M059J (cell line): Measurements from ENCODE around the gene CEBPG. TPM values are rescaled to one million over a fixed set of nuclear protein-coding genes. Genes with fewer than 3 reads are reported as not detected.

ENCODE experiments used
- DNase-seq: peaks from one replicate; pipeline ENCODE4 v3.0.0-alpha.2; 2012; ENCODE audit warnings: low read depth
- total RNA-seq: library from RNA; depleted of rRNA; stranded (reverse); fragments of >200 nt; shearing (Covaris generic); gene quantifications from 2 replicates; pipeline ENCODE4 v1.2.3, GENCODE V29; 2014

The CEBPG gene
- total RNA-seq, 1 experiment from 2014 or later, result 16.8 TPM

GRCh38 chr19:33382006-33382405, 8.5 kb downstream of the CEBPG start:
- no peak for DNase-seq

DNA sequence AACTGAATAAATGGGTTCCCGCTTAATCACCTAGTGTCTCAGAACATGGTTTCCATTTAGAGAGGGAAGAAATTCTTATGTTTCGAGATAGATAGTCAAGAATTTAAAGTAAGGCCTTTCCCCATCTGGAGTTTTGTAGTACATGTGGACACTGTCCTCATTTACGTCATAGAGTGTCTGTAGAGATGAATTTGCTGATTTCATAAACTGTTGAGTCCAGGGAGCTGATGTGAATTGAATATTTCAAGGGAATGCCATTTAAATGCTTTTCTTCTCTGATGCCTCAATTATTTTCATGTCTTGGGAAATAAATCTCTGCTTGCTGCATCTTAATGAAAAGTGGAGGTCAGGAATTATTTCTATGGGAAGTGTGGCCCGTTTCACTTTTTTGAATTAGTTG, 9.5 kb downstream of the CEBPG start:
- DNase-seq, result no peak

GRCh38 chr19:33383720-33384292, 10.3 kb downstream of the CEBPG start:
- no peak for DNase-seq

DNA sequence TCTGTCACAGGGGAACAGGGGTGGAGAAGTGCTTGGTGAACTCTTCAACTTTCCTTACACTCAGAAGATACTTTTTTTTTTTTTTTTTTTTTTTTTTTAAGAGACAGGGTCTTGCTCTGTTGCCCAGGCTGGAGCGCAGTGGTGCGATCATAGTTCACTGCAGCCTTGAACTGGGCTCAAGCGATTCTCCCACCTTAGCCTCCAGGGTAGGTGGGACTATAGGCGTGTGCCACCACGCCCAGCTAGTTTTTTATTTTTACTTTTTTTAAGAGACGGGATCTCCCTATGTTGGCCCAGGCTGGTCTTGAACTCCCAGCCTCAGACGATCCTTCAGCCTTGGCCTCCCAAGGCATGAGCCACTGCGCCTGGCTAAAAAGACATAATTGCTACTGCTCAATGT, 11.5 kb downstream of the CEBPG start:
- DNase-seq, result no peak

- no peak for DNase-seq
These were observed 12.4 kb downstream of the CEBPG start for GRCh38 chr19:33385956-33386355.

DNA sequence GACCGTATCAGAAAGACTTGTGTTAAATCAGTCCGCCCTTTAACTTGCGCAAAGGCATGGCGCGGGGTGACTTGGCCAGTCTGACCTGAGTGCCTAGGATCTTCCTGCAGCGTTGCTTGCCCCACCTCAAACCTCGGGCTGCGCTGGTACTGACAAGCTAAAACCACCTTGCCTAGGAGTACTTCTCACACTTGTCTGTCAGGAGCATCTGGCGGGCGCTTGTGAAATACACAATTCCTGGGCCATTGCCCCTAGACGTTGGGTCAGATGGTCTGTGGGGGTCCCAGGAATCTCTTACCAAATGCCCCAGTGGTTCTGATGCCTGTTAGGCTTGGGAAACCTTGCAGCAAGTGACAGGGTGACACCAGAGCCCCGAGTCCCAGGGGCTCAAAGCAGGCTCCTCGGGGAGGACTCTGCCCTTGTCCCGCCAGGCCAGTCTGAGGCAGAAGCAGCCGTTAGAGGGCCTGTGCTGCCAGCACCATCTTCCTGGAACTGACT, 12.9 kb downstream of the CEBPG start:
- DNase-seq, result no peak

DNA sequence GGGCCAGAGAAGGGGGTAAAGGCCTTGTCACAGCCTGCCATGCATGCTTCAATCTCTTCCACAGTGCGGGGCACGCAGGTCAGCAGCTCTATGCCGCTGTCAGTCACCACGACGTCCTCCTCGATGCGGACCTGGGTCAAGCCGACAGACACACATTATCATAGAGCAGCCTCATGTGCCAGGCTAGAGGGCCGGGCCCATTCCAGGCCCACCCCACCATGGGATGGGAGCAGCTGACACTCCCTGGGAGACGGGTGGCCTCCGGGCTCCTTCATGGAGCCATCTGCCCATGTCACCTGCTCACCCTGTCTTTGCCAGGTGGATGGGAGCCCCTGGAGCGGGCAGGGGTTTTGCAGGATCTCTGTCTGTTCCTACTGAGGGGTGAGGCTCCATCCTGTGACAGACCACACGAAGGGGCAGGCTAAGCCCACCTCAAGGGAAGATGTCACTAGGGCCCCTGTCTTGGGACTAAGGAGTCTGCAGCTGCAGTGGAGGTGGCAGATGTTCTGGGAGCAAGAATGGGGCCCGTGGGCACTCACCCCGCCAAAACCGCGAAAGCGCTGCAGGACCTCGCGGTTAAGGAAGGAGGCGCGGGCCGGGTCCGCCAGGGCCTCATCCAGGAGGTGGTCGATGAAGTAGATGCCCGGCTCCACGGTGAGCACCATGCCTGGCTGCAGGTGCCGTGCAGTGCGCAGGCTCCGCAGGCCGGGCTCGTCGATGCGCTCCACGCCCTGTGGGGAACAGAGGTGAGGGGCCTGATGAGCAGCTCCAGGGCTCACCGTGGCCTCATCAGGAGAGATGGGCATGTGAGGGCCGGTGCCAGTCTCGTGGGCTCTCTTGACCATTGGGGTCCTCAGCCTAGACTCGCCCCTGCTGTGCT, 14.1 kb downstream of the CEBPG start:
- no peak for DNase-seq

DNA sequence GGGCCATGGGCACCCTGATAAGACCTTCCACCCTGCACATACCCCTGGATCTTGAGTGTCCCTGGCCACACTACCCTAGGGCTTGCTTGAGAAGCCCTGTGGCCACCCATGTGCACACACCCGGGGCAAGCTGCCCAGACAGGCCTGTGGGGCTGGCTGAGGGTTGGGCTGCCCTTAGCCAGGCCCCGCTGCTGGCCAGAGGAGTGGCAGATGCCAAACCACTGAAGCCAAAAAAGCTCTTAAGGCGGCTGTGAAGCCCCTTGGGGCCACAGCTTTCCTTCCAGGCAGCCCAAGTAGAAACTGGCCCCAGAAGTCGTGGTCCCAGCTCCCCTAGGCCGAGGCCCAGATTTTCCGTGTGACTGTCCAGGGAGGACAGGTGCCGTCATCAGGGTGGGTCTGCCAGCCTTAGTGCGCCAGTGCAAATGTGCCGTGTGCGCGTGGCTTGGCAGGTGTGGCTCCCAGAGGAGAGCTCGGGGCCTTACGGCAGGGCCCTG, 14.8 kb downstream of the CEBPG start:
- DNase-seq, result no peak

DNA sequence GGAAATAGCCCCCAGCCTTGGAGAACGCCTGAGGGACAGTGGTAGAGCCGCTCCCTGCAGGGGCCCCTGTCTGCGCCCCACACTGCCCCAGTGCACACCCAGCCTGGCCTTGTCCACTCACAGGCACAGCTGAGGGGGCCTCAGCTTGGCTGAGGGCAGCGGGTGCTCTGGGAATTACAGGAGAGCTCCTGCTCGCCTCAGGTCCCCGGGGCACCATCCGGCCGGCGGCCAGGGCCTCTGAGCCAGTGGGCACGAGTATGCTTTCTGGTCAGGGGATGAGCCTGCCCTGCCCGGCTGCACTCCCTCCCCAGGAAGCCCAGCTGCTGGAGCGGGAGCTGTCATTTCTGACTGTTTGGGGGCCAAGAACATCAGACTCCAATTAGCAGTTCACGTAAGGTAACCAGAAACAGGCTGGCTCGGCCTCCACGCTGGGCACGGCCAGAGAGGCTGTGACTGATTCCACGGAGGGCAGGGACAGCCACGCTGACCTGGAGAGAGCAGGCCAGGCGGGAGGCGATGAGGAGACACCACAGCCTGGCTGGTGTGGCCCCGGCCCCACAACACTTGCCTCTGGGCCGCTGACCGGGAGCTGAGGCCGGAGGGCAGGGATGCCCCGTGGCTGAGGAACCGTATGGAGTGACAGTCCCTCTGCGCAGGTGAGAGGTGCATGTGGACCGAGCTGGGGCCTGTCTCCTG, 15.4 kb downstream of the CEBPG start:
- DNase-seq, result no peak

- DNase-seq, result no peak
These were observed 16.1 kb downstream of the CEBPG start for GRCh38 chr19:33389421-33390100.

DNA sequence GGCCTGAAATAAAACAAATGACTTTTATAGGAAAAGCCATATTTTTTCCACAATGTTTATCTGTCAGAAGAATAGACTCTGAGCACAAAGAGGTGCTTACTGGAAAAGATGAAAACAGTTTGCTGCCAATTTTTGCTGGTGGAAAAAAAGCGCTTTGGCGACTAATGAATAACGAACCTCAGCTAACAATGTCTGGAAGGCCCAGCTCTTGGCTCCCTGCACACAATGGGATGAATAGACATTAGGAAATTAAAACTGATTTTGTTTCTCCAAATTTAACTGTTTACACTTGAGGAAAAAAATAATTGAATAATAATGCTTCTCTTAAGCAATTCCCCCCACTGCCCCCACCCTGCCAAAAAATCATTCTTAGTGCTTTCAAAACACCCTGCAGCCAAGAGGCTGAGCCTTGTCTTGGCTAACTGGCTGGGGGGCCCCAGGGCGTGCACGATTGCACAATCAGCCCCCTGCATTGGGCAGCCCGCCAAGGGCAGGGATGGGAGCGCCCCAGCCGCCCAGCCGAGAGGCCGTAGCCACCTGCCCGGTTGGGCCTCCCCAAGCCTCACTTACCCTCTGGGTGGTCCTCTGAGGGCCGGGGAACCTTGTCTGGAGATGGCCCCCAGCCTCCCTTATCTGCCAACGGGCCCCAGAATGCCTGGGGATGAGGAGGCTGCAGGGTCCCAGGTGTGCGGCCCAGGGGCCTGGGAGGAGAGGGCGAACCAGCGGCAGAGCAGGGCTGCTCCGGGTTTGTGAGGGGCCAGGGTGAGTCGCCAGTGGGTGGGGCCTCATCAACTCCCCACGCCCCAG, 16.8 kb downstream of the CEBPG start:
- peak; percentile 20 for DNase-seq

DNA sequence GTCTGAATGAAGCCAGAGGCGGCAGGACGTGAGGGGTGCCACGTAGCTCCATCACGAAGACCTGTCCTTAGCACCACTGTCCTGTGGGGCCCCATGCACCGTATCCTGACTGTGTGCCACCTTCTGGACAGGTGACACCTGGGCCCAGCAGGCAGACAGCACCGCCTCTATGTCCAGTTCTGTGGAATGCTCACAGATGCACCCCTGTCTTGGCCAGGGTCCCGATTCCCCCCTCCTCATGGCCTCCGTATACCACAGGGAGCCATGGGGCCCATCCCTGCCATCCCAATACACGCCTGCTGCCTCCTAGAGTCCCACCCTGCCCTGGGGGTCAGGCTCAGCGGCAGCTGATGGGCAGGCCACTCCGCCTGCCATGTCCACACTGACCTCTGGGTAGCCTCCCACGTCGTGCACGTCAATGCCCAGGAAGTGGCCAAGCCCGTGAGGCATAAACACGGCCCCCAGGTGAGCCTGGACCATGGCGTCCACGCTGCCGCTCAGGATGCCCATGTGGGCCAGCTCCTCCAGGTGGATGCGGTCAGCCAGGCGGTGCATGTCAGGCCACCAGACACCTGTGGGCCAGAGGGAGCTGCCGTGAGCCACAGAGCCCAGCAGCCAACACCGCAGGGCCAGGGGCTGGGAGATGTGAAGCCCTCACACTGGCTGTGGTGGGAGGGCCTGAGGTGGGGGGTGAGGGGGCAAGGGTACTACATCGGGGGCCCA, 17.6 kb downstream of the CEBPG start:
- DNase-seq, result no peak

DNA sequence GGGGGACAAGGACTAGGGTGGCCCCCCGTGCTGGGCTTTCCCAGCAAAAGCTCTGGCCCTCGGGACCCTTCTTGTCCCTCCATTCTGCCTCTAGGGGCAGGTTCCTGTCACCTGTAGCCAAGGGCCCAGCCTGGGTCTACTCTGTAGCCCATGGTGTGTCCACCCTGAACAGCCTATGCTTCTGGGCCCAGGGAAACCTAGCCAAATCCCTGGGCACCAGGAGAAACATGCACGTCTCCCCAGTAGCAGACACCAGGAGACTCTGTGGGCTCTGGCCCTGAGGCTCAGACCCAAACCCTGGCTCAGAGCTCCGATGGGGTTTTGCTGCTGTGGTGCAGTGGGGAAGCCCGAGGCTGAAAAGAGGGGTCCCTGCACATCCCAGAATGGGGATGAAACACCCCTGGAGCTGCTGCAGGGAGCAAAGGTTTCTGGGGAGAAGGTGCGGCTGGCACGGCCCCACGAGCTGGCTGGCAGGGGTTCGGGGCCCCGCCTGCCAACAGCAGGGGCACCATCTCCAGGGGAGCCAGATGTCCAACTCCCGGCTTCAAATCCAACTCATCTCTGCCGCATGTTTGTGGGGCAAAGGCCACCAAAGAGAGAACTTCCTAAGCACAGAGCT, 18.2 kb downstream of the CEBPG start:
- no peak for DNase-seq

GRCh38 chr19:33392341-33393285, 19.1 kb downstream of the CEBPG start:
- DNase-seq, result no peak

- no peak for DNase-seq
These were observed 19.9 kb downstream of the CEBPG start for GRCh38 chr19:33393286-33394005.

DNA sequence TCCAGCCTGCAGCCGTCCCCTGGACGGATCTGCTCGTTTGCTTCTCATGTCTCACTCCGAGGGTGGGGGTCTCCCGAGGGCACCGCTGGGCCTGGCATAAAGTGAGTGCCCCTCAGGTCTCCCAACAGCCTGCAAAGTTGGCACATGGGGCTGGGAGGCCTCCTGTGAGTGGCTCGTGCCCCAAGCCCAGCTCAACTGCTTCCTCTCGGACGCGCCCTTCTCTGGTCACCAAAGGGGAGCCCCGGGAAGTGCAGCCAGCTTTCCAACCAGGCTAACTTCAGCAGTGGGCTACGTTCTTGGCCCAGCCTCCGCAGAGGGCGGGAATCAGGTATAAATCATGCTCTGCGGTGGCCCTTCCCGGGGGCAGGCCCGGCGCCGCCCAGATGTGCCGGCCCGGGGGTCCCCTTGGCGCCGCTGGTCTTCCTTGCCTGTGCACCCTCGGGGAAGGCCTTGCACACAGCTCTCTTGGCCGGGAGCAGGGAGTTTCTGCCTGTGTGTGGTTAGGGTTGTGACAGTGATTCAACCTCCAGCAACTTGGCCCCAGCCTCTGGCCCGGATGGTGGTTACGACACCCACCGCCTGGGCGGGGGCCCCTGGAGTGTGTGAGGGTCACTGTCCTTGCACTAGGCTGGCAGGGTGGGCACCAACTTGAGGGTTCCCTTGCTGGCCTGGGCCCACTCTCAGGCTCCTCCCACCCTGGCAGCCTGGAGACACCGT, 20.7 kb downstream of the CEBPG start:
- peak; percentile 85 for DNase-seq
